ENCODE measurements around the gene UBD. TPM values are rescaled to one million over a fixed set of nuclear protein-coding genes. Genes with fewer than 3 reads are reported as not detected.

The UBD gene
- total RNA-seq, 1 donor from 2014 or later: 0.47 TPM

DNA sequence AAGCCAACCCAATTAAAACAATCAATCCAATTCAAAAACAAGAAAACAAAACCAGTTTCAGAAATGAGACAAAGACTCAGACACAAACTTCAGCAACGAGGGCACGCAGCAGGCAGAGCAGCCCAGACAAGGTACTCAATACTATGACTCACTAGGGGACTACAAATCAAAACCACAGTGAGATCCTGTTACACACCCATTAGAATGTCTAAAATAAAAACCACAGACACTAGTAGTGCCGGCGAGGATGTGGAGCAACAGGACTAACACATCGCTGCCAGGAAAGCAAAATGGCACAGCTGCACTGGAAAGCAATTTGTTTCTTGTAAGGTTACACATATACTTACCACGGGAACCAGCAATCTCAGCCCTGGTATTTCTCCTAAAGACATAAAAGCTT is 43.4 kb downstream of the UBD start:
- no peak for DNase-seq (ENCODE audit: low spot score in 2 of 2, unreplicated experiment in 2 of 2)

DNA sequence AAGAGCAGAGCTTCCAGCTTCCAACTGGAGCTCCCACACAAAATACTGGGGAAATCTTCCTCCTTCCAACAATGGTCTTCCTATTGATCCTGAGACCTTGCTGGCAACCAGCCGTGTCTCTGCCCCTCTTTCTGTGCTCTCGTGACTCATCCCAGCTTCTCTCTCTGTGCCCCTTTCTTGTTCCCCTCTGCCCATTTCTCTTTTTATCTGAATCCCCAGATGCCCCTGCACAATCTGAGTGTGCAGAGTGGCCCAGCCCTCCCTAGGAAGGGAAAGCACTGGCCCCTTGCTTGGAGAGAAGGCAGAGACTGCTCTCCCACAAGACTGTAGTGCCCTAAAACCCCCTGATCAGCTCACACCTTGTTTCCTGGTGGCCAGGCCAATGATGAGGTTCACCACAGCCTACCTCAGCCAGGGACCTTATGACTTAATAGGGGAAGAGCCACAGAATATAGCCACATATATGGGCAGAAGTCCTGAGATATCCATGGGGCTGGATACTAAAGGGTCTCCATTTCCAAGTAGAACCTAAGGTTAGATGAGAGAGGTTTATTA is 48.7 kb downstream of the UBD start:
- no peak overlapping the region for H3K27ac Mint-ChIP-seq
- DNase-seq (ENCODE audit: low spot score in 2 of 2, unreplicated experiment in 2 of 2): no peak

More for the DNA sequence above, 43.4 kb downstream of the UBD start:
- Mint-ChIP-seq H3K27ac (no peak overlapping the region), H3K4me3 (no peak overlapping the region), H3K27me3 (ENCODE audit: low read depth) (peaks cover 17% of the 10 kb centered on the region), H3K9me3 (peaks cover 6% of the 10 kb centered on the region), H3K36me3 (no peaks in the 10 kb centered on the region), H3K4me1 (no peaks in the 10 kb centered on the region)
- TF ChIP-seq, protein P1, sequence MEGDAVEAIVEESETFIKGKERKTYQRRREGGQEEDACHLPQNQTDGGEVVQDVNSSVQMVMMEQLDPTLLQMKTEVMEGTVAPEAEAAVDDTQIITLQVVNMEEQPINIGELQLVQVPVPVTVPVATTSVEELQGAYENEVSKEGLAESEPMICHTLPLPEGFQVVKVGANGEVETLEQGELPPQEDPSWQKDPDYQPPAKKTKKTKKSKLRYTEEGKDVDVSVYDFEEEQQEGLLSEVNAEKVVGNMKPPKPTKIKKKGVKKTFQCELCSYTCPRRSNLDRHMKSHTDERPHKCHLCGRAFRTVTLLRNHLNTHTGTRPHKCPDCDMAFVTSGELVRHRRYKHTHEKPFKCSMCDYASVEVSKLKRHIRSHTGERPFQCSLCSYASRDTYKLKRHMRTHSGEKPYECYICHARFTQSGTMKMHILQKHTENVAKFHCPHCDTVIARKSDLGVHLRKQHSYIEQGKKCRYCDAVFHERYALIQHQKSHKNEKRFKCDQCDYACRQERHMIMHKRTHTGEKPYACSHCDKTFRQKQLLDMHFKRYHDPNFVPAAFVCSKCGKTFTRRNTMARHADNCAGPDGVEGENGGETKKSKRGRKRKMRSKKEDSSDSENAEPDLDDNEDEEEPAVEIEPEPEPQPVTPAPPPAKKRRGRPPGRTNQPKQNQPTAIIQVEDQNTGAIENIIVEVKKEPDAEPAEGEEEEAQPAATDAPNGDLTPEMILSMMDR (IDR thresholded peaks at IDR 0.05; ENCODE audit: unreplicated experiment): no peak

DNA sequence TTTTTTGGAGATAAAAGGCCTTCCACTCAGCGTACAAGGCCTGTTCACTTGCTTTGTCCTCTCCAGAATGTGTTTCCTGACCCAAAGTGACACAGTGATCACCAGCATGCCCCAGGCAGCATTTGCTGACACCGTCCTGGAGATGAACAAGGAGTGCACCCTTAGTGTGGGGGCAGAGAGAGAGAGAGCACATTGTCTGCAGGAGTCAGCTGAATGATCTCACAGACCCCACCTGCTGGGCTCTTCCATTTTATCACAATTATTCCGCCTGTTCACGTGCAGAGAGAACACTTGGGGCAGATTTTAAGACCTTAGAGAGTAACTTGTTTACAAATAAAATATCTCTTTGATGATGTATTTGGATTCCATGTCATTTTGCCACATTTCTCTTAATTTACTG is 49.3 kb downstream of the UBD start:
- no peaks in the 10 kb centered on the region for H3K4me1 Mint-ChIP-seq
- H3K4me3 Mint-ChIP-seq: no peak overlapping the region
- H3K36me3 Mint-ChIP-seq: no peaks in the 10 kb centered on the region
- no peak overlapping the region for H3K27ac Mint-ChIP-seq
- DNase-seq (ENCODE audit: low spot score in 2 of 2, unreplicated experiment in 2 of 2): no peak
- H3K9me3 Mint-ChIP-seq: peaks cover 6% of the 10 kb centered on the region
- TF ChIP-seq, protein P1 (IDR thresholded peaks at IDR 0.05; ENCODE audit: unreplicated experiment): no peak
- H3K27me3 Mint-ChIP-seq (ENCODE audit: low read depth): peaks cover 59% of the 10 kb centered on the region

More for the DNA sequence above, 48.7 kb downstream of the UBD start:
- Mint-ChIP-seq H3K27me3 (ENCODE audit: low read depth) (peaks cover 54% of the 10 kb centered on the region), H3K36me3 (no peaks in the 10 kb centered on the region), H3K4me3 (no peak overlapping the region), H3K4me1 (no peaks in the 10 kb centered on the region), H3K9me3 (peaks cover 6% of the 10 kb centered on the region)
- TF ChIP-seq, protein P1 (IDR thresholded peaks at IDR 0.05; ENCODE audit: unreplicated experiment): no peak

DNA sequence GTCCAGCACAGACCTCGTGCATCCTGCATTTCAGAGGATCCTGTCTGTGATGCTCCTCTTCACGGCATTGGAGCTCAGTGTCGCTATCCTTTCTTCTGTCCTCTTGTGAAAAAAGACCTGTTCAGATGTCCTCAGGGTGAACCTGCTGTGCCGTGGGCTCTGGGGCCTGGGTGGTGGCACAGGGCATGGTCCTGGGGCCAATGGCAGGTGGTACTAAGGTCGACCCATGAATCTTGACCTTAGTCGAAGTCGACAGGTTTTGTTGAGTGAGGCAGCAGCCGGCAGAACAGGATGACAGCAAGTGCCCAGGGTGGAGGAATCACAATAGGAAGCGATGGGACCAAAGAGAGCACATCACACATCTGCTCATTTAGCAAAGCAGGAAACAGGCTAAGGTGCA is 49.8 kb downstream of the UBD start:
- no peak for DNase-seq (ENCODE audit: low spot score in 2 of 2, unreplicated experiment in 2 of 2)
- TF ChIP-seq, protein P1 (IDR thresholded peaks at IDR 0.05; ENCODE audit: unreplicated experiment): no peak
- H3K36me3 Mint-ChIP-seq: no peaks in the 10 kb centered on the region
- no peaks in the 10 kb centered on the region for H3K4me1 Mint-ChIP-seq
- peaks cover 61% of the 10 kb centered on the region for H3K27me3 Mint-ChIP-seq (ENCODE audit: low read depth)
- H3K9me3 Mint-ChIP-seq: peaks cover 1% of the 10 kb centered on the region
- H3K27ac Mint-ChIP-seq: no peak overlapping the region
- no peak overlapping the region for H3K4me3 Mint-ChIP-seq

DNA sequence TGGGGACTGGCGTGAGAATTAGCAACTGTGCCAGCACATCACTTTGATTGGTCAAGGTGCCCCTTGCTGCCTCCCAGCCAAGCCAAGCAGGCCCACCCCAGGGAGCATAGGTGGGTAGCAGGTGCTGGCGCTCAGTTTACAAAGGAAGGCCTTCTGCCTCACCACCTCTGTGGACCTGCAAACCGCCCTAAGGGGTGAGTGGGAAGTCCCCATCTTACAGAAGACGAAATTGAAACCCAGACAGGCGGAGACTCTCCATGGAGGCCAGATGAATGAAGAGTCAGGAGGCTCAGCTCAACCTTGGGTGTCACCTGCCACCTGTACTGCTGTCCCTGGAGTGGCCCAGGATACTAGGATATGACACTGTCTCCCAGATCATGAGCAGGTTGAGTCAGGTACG is 50.3 kb downstream of the UBD start:
- no peak for DNase-seq (ENCODE audit: low spot score in 2 of 2, unreplicated experiment in 2 of 2)
- TF ChIP-seq, protein P1 (IDR thresholded peaks at IDR 0.05; ENCODE audit: unreplicated experiment): no peak
- Mint-ChIP-seq H3K27me3 (ENCODE audit: low read depth) (peaks cover 62% of the 10 kb centered on the region), H3K9me3 (no peaks in the 10 kb centered on the region), H3K4me1 (no peaks in the 10 kb centered on the region), H3K4me3 (no peak overlapping the region), H3K36me3 (no peaks in the 10 kb centered on the region), H3K27ac (no peak overlapping the region)

DNA sequence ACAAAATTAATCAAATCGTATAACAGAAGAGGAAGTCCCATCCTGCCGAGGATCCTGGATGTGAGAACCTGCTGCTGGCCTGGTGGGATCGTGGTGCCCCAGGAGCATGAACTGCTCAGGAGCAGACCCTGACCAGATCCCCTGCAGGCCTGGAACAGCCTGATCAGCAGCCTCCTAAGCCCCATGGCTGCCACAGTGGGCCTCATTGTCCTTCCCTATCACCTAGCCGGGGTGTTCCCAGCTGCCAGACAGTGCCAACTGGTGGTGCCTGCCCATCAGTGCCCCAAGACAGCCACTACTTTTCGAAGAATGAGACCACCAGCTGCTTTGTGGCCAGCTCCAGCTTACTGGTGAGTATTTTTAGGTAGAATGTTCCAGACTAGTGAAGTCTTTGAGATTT is 52.2 kb downstream of the UBD start:
- Mint-ChIP-seq H3K27me3 (ENCODE audit: low read depth) (peaks cover 57% of the 10 kb centered on the region), H3K36me3 (no peaks in the 10 kb centered on the region), H3K4me3 (no peak overlapping the region), H3K27ac (no peak overlapping the region), H3K4me1 (no peaks in the 10 kb centered on the region), H3K9me3 (no peaks in the 10 kb centered on the region)
- TF ChIP-seq, protein P1 (IDR thresholded peaks at IDR 0.05; ENCODE audit: unreplicated experiment): no peak
- no peak for DNase-seq (ENCODE audit: low spot score in 2 of 2, unreplicated experiment in 2 of 2)
